Panc1 (cell line): ENCODE results near the gene THSD7A.

ENCODE experiments used
- POLR2AphosphoS5 ChIP-seq: IDR thresholded peaks from 2 replicates; pipeline ENCODE4 v1.6.1; 2012; ENCODE audit warnings: mild to moderate bottlenecking, low read depth, low read length, moderate library complexity
- SIN3A ChIP-seq: IDR thresholded peaks from 2 replicates; pipeline ENCODE4 v1.6.1; 2012; ENCODE audit warnings: low read depth, mild to moderate bottlenecking, low read length, moderate library complexity, borderline replicate concordance; ENCODE audit not compliant: insufficient read depth
- TCF7L2 ChIP-seq: IDR thresholded peaks from 2 replicates; pipeline ENCODE4 v1.6.1; 2011; ENCODE audit warnings: mild to moderate bottlenecking, low read depth, low read length, inconsistent platforms
- TF ChIP-seq, protein P1 (sequence below): fragments of 450-650 bp; IDR thresholded peaks from 2 replicates; pipeline ENCODE4 v1.5.1; 2017; ENCODE audit warnings: mild to moderate bottlenecking

DNA sequence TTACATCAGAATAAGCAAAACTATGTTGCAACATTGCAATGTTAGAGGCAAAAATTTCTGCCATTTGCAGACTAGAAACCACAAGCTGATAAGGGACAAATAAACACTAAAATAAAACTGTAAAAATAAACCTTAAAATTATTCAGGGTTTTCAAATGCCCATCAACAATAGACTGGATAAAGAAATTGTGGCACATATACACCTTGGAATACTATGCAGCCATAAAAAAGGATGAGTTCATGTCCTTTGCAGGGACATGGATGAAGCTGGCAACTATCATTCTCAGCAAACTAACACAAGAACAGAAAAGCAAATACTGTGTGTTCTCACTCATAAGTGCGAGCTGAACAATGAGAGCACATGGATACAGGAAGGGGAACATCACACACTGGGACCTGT lies 473.4 kb downstream of the THSD7A start:
- TF ChIP-seq, protein P1, sequence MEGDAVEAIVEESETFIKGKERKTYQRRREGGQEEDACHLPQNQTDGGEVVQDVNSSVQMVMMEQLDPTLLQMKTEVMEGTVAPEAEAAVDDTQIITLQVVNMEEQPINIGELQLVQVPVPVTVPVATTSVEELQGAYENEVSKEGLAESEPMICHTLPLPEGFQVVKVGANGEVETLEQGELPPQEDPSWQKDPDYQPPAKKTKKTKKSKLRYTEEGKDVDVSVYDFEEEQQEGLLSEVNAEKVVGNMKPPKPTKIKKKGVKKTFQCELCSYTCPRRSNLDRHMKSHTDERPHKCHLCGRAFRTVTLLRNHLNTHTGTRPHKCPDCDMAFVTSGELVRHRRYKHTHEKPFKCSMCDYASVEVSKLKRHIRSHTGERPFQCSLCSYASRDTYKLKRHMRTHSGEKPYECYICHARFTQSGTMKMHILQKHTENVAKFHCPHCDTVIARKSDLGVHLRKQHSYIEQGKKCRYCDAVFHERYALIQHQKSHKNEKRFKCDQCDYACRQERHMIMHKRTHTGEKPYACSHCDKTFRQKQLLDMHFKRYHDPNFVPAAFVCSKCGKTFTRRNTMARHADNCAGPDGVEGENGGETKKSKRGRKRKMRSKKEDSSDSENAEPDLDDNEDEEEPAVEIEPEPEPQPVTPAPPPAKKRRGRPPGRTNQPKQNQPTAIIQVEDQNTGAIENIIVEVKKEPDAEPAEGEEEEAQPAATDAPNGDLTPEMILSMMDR, result no peak
- no peak for TF ChIP-seq POLR2AphosphoS5
- TF ChIP-seq TCF7L2, result no peak
- TF ChIP-seq SIN3A, result no peak
